Cardiac muscle cell (in vitro differentiated cells and primary cell): ENCODE data around the gene SLC25A29. TPM values are rescaled to one million over a fixed set of nuclear protein-coding genes. Genes with fewer than 3 reads are reported as not detected.
A peak's percentile ranks its signal among the peaks of the same experiment; 100 is the strongest.

Experiments used
- DNase-seq, 2 donors: peaks; one replicate each; pipeline versions ENCODE4 v3.0.0 to v3.0.0-alpha.2; 2010 to 2017; ENCODE audit warnings: low read depth in 1 of 2, low spot score in 1 of 2
- H3K27ac ChIP-seq: fragments of 200-600 bp; sonication (generic); 2 replicates; pipeline ENCODE4 v1.5.1; 2016
- H3K27me3 ChIP-seq: fragments of 200-600 bp; sonication (generic); 2 replicates; pipeline ENCODE4 v1.6.0; 2016; ENCODE audit warnings: control low read depth
- H3K36me3 ChIP-seq: fragments of 200-600 bp; sonication (generic); 2 replicates; pipeline ENCODE4 v1.5.1; 2016; ENCODE audit warnings: control low read depth
- H3K4me1 ChIP-seq: fragments of 200-600 bp; sonication (generic); 2 replicates; pipeline ENCODE4 v1.8.1; 2017; ENCODE audit warnings: low read depth, mild to moderate bottlenecking, mixed run types
- H3K4me3 ChIP-seq: fragments of 200-600 bp; sonication (generic); 2 replicates; pipeline ENCODE4 v1.5.1; 2016; ENCODE audit warnings: mild to moderate bottlenecking
- H3K9me3 ChIP-seq: fragments of 200-600 bp; sonication (generic); 2 replicates; pipeline ENCODE4 v1.5.1; 2017; ENCODE audit warnings: low read depth, mild to moderate bottlenecking, control low read depth
- CTCF ChIP-seq: IDR thresholded peaks from 2 replicates; pipeline ENCODE4 v1.5.1; 2012; ENCODE audit warnings: low read depth, mild to moderate bottlenecking, low read length
- polyA plus RNA-seq: library from polyadenylated mRNA; unstranded; fragments of >200 nt; fragmentation: Nextera tagmentation; extraction: Ambion mirVana; gene quantifications from 2 replicates; pipeline ENCODE4 v1.2.1, GENCODE V29; 2016
- total RNA-seq: library from RNA; depleted of rRNA; stranded (reverse); fragments of >200 nt; gene quantifications from 2 replicates; pipeline ENCODE4 v1.2.3, GENCODE V29; 2016

Gene SLC25A29
- total and polyA plus RNA-seq, 2 experiments from 2014 or later, result 49.4 to 125 TPM

- TF ChIP-seq CTCF, result peak; percentile 48
- H3K4me1 ChIP-seq, result peaks cover 9% of the 10 kb centered on the region
- no peak overlapping the region for H3K27ac ChIP-seq
- no peaks in the 10 kb centered on the region for H3K27me3 ChIP-seq
- H3K9me3 ChIP-seq, result no peaks in the 10 kb centered on the region
- no peak overlapping the region for H3K4me3 ChIP-seq
- peak in 1 of 2 donors; percentile 76 for DNase-seq
- peaks cover 5% of the 10 kb centered on the region for H3K36me3 ChIP-seq
These were observed 27.5 kb downstream of the SLC25A29 start for GRCh38 chr14:100278702-100279101.

- Histone ChIP-seq H3K4me3 (no peak overlapping the region), H3K9me3 (no peaks in the 10 kb centered on the region), H3K27me3 (no peaks in the 10 kb centered on the region), H3K27ac (peak overlapping the region; percentile 39), H3K4me1 (no peaks in the 10 kb centered on the region), H3K36me3 (peaks cover 5% of the 10 kb centered on the region)
- TF ChIP-seq CTCF, result no peak
- no peak for DNase-seq
These were observed 31.0 kb downstream of the SLC25A29 start for GRCh38 chr14:100275214-100275613.

- no peak overlapping the region for H3K4me3 ChIP-seq
- no peak overlapping the region for H3K27ac ChIP-seq
- H3K9me3 ChIP-seq, result no peaks in the 10 kb centered on the region
- TF ChIP-seq CTCF, result no peak
- H3K27me3 ChIP-seq, result no peaks in the 10 kb centered on the region
- no peaks in the 10 kb centered on the region for H3K4me1 ChIP-seq
- peaks cover 5% of the 10 kb centered on the region for H3K36me3 ChIP-seq
- DNase-seq, result no peak
These were observed 32.0 kb downstream of the SLC25A29 start for GRCh38 chr14:100274250-100274649.

- H3K36me3 ChIP-seq, result no peaks in the 10 kb centered on the region
- no peaks in the 10 kb centered on the region for H3K4me1 ChIP-seq
- no peaks in the 10 kb centered on the region for H3K27me3 ChIP-seq
- no peaks in the 10 kb centered on the region for H3K9me3 ChIP-seq
- H3K27ac ChIP-seq, result no peak overlapping the region
- TF ChIP-seq CTCF, result peak; percentile 33
- no peak overlapping the region for H3K4me3 ChIP-seq
- DNase-seq, result peak in 1 of 2 donors; percentile 30
These were observed 34.9 kb downstream of the SLC25A29 start for GRCh38 chr14:100271247-100271939.

GRCh38 chr14:100268591-100269207 lies 37.5 kb downstream of the SLC25A29 start:
- peaks cover 9% of the 10 kb centered on the region for H3K36me3 ChIP-seq
- no peak for TF ChIP-seq CTCF
- H3K9me3 ChIP-seq, result no peaks in the 10 kb centered on the region
- H3K4me1 ChIP-seq, result no peaks in the 10 kb centered on the region
- H3K4me3 ChIP-seq, result no peak overlapping the region
- no peak overlapping the region for H3K27ac ChIP-seq
- no peaks in the 10 kb centered on the region for H3K27me3 ChIP-seq
- peak in 1 of 2 donors; percentile 37 for DNase-seq
